Measurements from ENCODE around the gene KDM7A. TPM values are rescaled to one million over a fixed set of nuclear protein-coding genes. Genes with fewer than 3 reads are reported as not detected.

The KDM7A gene
- total and polyA plus RNA-seq, 2 experiments from 2014 or later = 0.75 to 7.0 TPM

- H3K79me2 ChIP-seq = no peaks in the 10 kb centered on the region
- no peak overlapping the region for H2AFZ ChIP-seq
- no peak for DNase-seq (ENCODE audit: low spot score)
- no peaks in the 10 kb centered on the region for H3K36me3 ChIP-seq (replicated peaks; ENCODE audit: insufficient read depth, low read depth)
- no peak overlapping the region for H3K4me3 ChIP-seq
- no peak overlapping the region for H3K27ac ChIP-seq
- H4K20me1 ChIP-seq (ENCODE audit: insufficient read depth, poor library complexity, severe bottlenecking) = no peaks in the 10 kb centered on the region
- whole genome bisulfite sequencing (ENCODE audit: low lambda C conversion rate, missing lambda C conversion rate) = 85% methylated on average over 9 of the region's 9 CpGs
- no peak overlapping the region for H3K4me2 ChIP-seq
- H3K9me2 ChIP-seq (replicated peaks; ENCODE audit: insufficient read depth) = no peaks in the 10 kb centered on the region
- H3K4me1 ChIP-seq (ENCODE audit: insufficient read depth) = no peaks in the 10 kb centered on the region
- TF ChIP-seq CTCF (IDR thresholded peaks at IDR 0.05; ENCODE audit: poor library complexity) (no peak), EZH2phosphoT487 (IDR thresholded peaks at IDR 0.05; ENCODE audit: low read depth, severe bottlenecking, unreplicated experiment) (no peak), EZH2 (IDR thresholded peaks at IDR 0.05; ENCODE audit: borderline replicate concordance) (no peak)
- no peaks in the 10 kb centered on the region for H3K9me3 ChIP-seq (ENCODE audit: low read depth)
- H3K27me3 ChIP-seq = no peaks in the 10 kb centered on the region
Measured at GRCh38 chr7:140197218-140197890, 20.6 kb upstream of the KDM7A start.

- Histone ChIP-seq H3K36me3 (replicated peaks; ENCODE audit: insufficient read depth, low read depth) (no peaks in the 10 kb centered on the region), H3K27ac (no peak overlapping the region), H3K4me3 (no peak overlapping the region), H3K79me2 (no peaks in the 10 kb centered on the region), H2AFZ (no peak overlapping the region), H3K4me1 (ENCODE audit: insufficient read depth) (no peaks in the 10 kb centered on the region), H3K9me3 (ENCODE audit: low read depth) (no peaks in the 10 kb centered on the region), H3K27me3 (no peaks in the 10 kb centered on the region), H3K4me2 (no peak overlapping the region), H3K9me2 (replicated peaks; ENCODE audit: insufficient read depth) (no peaks in the 10 kb centered on the region), H4K20me1 (ENCODE audit: insufficient read depth, poor library complexity, severe bottlenecking) (no peaks in the 10 kb centered on the region)
- WGBS (ENCODE audit: low lambda C conversion rate, missing lambda C conversion rate) = 84% methylated on average over 10 of the region's 10 CpGs
- TF ChIP-seq EZH2 (IDR thresholded peaks at IDR 0.05; ENCODE audit: borderline replicate concordance) (no peak), CTCF (IDR thresholded peaks at IDR 0.05; ENCODE audit: poor library complexity) (no peak), EZH2phosphoT487 (IDR thresholded peaks at IDR 0.05; ENCODE audit: low read depth, severe bottlenecking, unreplicated experiment) (no peak)
- DNase-seq (ENCODE audit: low spot score) = no peak
Measured at GRCh38 chr7:140196361-140197217, 19.8 kb upstream of the KDM7A start.

- DNase-seq (ENCODE audit: low spot score) = no peak
- no peaks in the 10 kb centered on the region for H3K36me3 ChIP-seq (replicated peaks; ENCODE audit: insufficient read depth, low read depth)
- WGBS (ENCODE audit: low lambda C conversion rate, missing lambda C conversion rate) = 89% methylated on average over 1 of the region's 1 CpG
- no peaks in the 10 kb centered on the region for H3K27me3 ChIP-seq
- TF ChIP-seq EZH2 (IDR thresholded peaks at IDR 0.05; ENCODE audit: borderline replicate concordance) (no peak), CTCF (IDR thresholded peaks at IDR 0.05; ENCODE audit: poor library complexity) (no peak), EZH2phosphoT487 (IDR thresholded peaks at IDR 0.05; ENCODE audit: low read depth, severe bottlenecking, unreplicated experiment) (no peak)
- H3K27ac ChIP-seq = no peak overlapping the region
- no peak overlapping the region for H3K4me2 ChIP-seq
- H3K4me1 ChIP-seq (ENCODE audit: insufficient read depth) = no peaks in the 10 kb centered on the region
- H2AFZ ChIP-seq = no peak overlapping the region
- H4K20me1 ChIP-seq (ENCODE audit: insufficient read depth, poor library complexity, severe bottlenecking) = no peaks in the 10 kb centered on the region
- no peak overlapping the region for H3K4me3 ChIP-seq
- H3K9me2 ChIP-seq (replicated peaks; ENCODE audit: insufficient read depth) = no peaks in the 10 kb centered on the region
- no peaks in the 10 kb centered on the region for H3K79me2 ChIP-seq
- no peaks in the 10 kb centered on the region for H3K9me3 ChIP-seq (ENCODE audit: low read depth)
Measured at GRCh38 chr7:140195859-140196258, 19.1 kb upstream of the KDM7A start.

Data from hepatocyte (in vitro differentiated cells).